Esophagus muscularis mucosa (tissue), 4 donors: ENCODE data around the gene MCF2L2. TPM values are rescaled to one million over a fixed set of nuclear protein-coding genes. Genes with fewer than 3 reads are reported as not detected.
A peak's percentile ranks its signal among the peaks of the same experiment; 100 is the strongest.

Source experiments
- DNase-seq: peaks from one replicate; pipeline ENCODE4 v3.0.0-alpha.2; 2017; ENCODE audit errors: extremely low spot score
- H3K27ac ChIP-seq, 4 donors: fragments of 200-600 bp; sonication (generic); replicated peaks in 1 of 4; 1 replicate in 3 of 4; 2 replicates in 1 of 4; pipeline ENCODE4 v1.5.1; 2016 to 2019; ENCODE audit warnings: mild to moderate bottlenecking in 1 of 4
- H3K27me3 ChIP-seq, 4 donors: fragments of 200-600 bp; sonication (generic); one replicate each; pipeline versions ENCODE4 v1.5.1 to v1.6.0; 2016 to 2019
- H3K36me3 ChIP-seq, 4 donors: fragments of 200-600 bp; sonication (generic); one replicate each; pipeline ENCODE4 v1.5.1; 2016 to 2019
- H3K4me1 ChIP-seq, 4 donors: fragments of 200-600 bp; sonication (generic); one replicate each; pipeline ENCODE4 v1.5.1; 2016 to 2019
- H3K4me3 ChIP-seq, 4 donors: fragments of 200-600 bp; sonication (generic); 1 replicate in 2 of 4; 2 replicates in 2 of 4; pipeline ENCODE4 v1.5.1; 2016 to 2019; ENCODE audit warnings: mild to moderate bottlenecking in 4 of 4, moderate library complexity in 1 of 4
- H3K9me3 ChIP-seq, 4 donors: fragments of 200-600 bp; sonication (generic); 1 replicate in 3 of 4; 2 replicates in 1 of 4; pipeline ENCODE4 v1.5.1; 2016 to 2019
- CTCF ChIP-seq, 3 experiments: fragments of 200-600 bp in 2 of 3; fragments of 450-650 bp in 1 of 3; sonication (generic) in 2 of 3; IDR thresholded peaks; one replicate each; pipeline ENCODE4 v1.5.1; 2017 to 2019; ENCODE audit warnings: antibody characterized with exemption in 3 of 3, mild to moderate bottlenecking in 2 of 3, moderate library complexity in 1 of 3
- EP300 ChIP-seq: sonication (generic); formaldehyde crosslinking; IDR thresholded peaks from one replicate; pipeline ENCODE4 v1.6.1; 2017; ENCODE audit warnings: antibody characterized with exemption
- POLR2A ChIP-seq: fragments of 450-650 bp; IDR thresholded peaks from one replicate; pipeline ENCODE4 v1.6.1; 2017; ENCODE audit warnings: antibody characterized with exemption, moderate library complexity, mild to moderate bottlenecking, low read depth
- POLR2AphosphoS5 ChIP-seq, 2 donors: sonication (generic); formaldehyde crosslinking; IDR thresholded peaks; one replicate each; pipeline ENCODE4 v1.6.1; 2017; ENCODE audit warnings: antibody characterized with exemption in 2 of 2
- WGBS: methylation state at CpG from one replicate; pipeline ENCODE4 v1.1.5; 2018; 5-methylcytosine and 5-hydroxymethylcytosine counted together
- intact Hi-C: fragments of 100-400 bp; cut with DNase I; formaldehyde crosslinking; loops from one replicate; pipeline ENCODE4 v1.15.1; 2023
- total RNA-seq, 4 donors: library from RNA; depleted of rRNA; stranded (reverse); fragments of >200 nt; gene quantifications; one replicate each; pipeline versions ENCODE4 v1.1.0 to v1.2.1, GENCODE V29; 2016

MCF2L2 gene
- total RNA-seq, 4 donors from 2014 or later: 0.99 to 3.3 (median 1.3) TPM

GRCh38 chr3:183287301-183287971, 141.0 kb downstream of the MCF2L2 start:
- TF ChIP-seq POLR2AphosphoS5 (IDR thresholded peaks at IDR 0.05) (peak; percentile 27 to 31), EP300 (no peak)
- DNase-seq: no peak
- 67% methylated on average over 9 of the region's 9 CpGs for WGBS
- intact Hi-C loops: no loop called here
- Histone ChIP-seq H3K4me3 (no peak overlapping the region), H3K9me3 (no peaks in the 10 kb centered on the region), H3K36me3 (no peaks in the 10 kb centered on the region), H3K4me1 (peaks cover 11 to 20% (median 16%) of the 10 kb centered on the region in 4 donors), H3K27ac (peak overlapping the region in 3 of 4 donors; percentile 6 to 70 (median 65)), H3K27me3 (no peaks in the 10 kb centered on the region)

GRCh38 chr3:183285828-183286457, 142.5 kb downstream of the MCF2L2 start:
- WGBS: 15% methylated on average over 10 of the region's 10 CpGs
- Histone ChIP-seq H3K36me3 (no peaks in the 10 kb centered on the region), H3K27me3 (no peaks in the 10 kb centered on the region), H3K9me3 (no peaks in the 10 kb centered on the region), H3K4me1 (peaks cover 11 to 20% (median 16%) of the 10 kb centered on the region in 4 donors), H3K4me3 (no peak overlapping the region), H3K27ac (peak overlapping the region; percentile 62 to 73 (median 68))
- DNase-seq: peak; percentile 94
- intact Hi-C loops: no loop called here
- TF ChIP-seq EP300 (no peak), POLR2AphosphoS5 (IDR thresholded peaks at IDR 0.05) (peak; percentile 71 to 85), CTCF (IDR thresholded peaks at IDR 0.05) (no peak)

GRCh38 chr3:183285318-183285717, 143.1 kb downstream of the MCF2L2 start:
- Histone ChIP-seq H3K36me3 (no peaks in the 10 kb centered on the region), H3K9me3 (no peaks in the 10 kb centered on the region), H3K4me3 (no peak overlapping the region), H3K27ac (peak overlapping the region; percentile 62 to 73 (median 68)), H3K4me1 (peaks cover 11 to 20% (median 16%) of the 10 kb centered on the region in 4 donors), H3K27me3 (no peaks in the 10 kb centered on the region)
- no peak for TF ChIP-seq POLR2AphosphoS5 (IDR thresholded peaks at IDR 0.05)
- TF ChIP-seq POLR2A: no peak
- no peak for TF ChIP-seq EP300
- TF ChIP-seq CTCF (IDR thresholded peaks at IDR 0.05): no peak
- WGBS: 79% methylated on average over 1 of the region's 1 CpG
- intact Hi-C loops: no loop called here
- DNase-seq: no peak

GRCh38 chr3:183284570-183284969, 143.8 kb downstream of the MCF2L2 start:
- no peak for TF ChIP-seq POLR2AphosphoS5 (IDR thresholded peaks at IDR 0.05)
- TF ChIP-seq CTCF (IDR thresholded peaks at IDR 0.05): no peak
- TF ChIP-seq POLR2A: no peak
- no peak for TF ChIP-seq EP300
- no peaks in the 10 kb centered on the region for H3K9me3 ChIP-seq
- no peaks in the 10 kb centered on the region for H3K36me3 ChIP-seq
- H3K4me1 ChIP-seq: peaks cover 11 to 20% (median 16%) of the 10 kb centered on the region in 4 donors
- no peak for DNase-seq
- no peaks in the 10 kb centered on the region for H3K27me3 ChIP-seq
- no peak overlapping the region for H3K4me3 ChIP-seq
- peak overlapping the region in 1 of 4 donors; percentile 62 for H3K27ac ChIP-seq
- whole genome bisulfite sequencing: 81% methylated on average over 3 of the region's 3 CpGs
- intact Hi-C loops: no loop called here

GRCh38 chr3:183283886-183284285, 144.5 kb downstream of the MCF2L2 start:
- H3K4me3 ChIP-seq: no peak overlapping the region
- H3K36me3 ChIP-seq: no peaks in the 10 kb centered on the region
- WGBS: 73% methylated on average over 2 of the region's 2 CpGs
- no peak overlapping the region for H3K27ac ChIP-seq
- TF ChIP-seq POLR2AphosphoS5 (IDR thresholded peaks at IDR 0.05) (no peak), EP300 (no peak), POLR2A (no peak), CTCF (IDR thresholded peaks at IDR 0.05) (no peak)
- no peaks in the 10 kb centered on the region for H3K27me3 ChIP-seq
- DNase-seq: no peak
- intact Hi-C loops: no loop called here
- peaks cover 11 to 20% (median 16%) of the 10 kb centered on the region in 4 donors for H3K4me1 ChIP-seq
- no peaks in the 10 kb centered on the region for H3K9me3 ChIP-seq
